NB4 (cell line): ENCODE measurements around the gene SYNE3.

Experiments used
- DNase-seq: peaks from one replicate; pipeline ENCODE4 v3.0.0; 2010; ENCODE audit warnings: low read depth
- H3K4me3 ChIP-seq: one replicate; pipeline ENCODE4 v1.5.1; 2011; ENCODE audit warnings: mild to moderate bottlenecking, low read depth, low read length, moderate library complexity
- MYC ChIP-seq: IDR thresholded peaks from 2 replicates; pipeline ENCODE4 v1.6.1; 2011; ENCODE audit warnings: low read depth, low read length
- POLR2A ChIP-seq: IDR thresholded peaks from 2 replicates; pipeline ENCODE4 v1.6.1; 2011; ENCODE audit warnings: mild to moderate bottlenecking; ENCODE audit not compliant: insufficient read length; ENCODE audit errors: extremely low read depth
- TF ChIP-seq, protein P1 (sequence below): IDR thresholded peaks from one replicate; pipeline ENCODE4 v1.5.1; 2012; ENCODE audit warnings: low read depth, low read length
- TF ChIP-seq, protein P2 (sequence below): IDR thresholded peaks from 2 replicates; pipeline ENCODE4 v1.6.1; 2011; ENCODE audit warnings: low read depth, low read length

The SYNE3 gene

DNA sequence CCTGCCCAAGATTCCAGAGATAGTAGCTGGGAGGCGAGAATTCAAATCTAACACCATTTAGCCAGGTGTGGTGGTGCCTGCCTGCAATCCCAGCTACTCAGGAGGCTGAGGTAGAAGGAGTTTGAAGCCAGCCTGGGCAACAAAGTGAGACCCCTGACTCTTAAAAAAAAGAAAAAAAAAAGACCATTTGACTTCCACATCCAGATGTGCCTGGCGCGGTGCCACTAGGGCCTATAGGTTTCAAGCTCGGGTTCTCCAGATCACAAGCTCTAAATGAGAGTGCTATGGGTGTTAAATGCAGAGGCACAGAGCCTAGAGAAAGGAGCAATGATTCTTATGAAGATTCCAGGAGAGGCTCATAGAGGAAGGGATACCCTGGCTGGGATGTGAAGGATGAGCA is 22.5 kb downstream of the SYNE3 start:
- H3K4me3 ChIP-seq: no peak overlapping the region
- TF ChIP-seq MYC: no peak
- no peak for TF ChIP-seq POLR2A
- no peak for DNase-seq

DNA sequence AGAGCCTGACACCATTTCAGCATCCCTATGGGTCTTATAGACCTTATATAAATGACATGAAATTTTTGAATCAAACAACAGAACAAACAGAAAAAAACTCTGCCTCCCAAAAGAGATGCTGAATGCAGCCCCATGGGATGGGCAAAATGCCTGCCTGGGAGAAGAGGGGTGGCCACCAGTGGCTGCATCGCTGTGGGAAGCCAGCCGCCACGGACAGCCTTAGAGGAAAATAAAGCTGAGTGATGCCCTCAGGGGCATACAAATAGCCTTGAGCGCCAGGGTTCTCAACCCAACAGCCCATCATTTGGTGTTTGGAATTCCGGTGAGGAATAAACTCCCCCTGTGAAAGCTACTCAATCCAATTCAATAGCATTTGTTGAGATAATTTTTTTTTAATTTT is 22.9 kb downstream of the SYNE3 start:
- no peak for DNase-seq
- no peak for TF ChIP-seq MYC
- TF ChIP-seq, protein P1, sequence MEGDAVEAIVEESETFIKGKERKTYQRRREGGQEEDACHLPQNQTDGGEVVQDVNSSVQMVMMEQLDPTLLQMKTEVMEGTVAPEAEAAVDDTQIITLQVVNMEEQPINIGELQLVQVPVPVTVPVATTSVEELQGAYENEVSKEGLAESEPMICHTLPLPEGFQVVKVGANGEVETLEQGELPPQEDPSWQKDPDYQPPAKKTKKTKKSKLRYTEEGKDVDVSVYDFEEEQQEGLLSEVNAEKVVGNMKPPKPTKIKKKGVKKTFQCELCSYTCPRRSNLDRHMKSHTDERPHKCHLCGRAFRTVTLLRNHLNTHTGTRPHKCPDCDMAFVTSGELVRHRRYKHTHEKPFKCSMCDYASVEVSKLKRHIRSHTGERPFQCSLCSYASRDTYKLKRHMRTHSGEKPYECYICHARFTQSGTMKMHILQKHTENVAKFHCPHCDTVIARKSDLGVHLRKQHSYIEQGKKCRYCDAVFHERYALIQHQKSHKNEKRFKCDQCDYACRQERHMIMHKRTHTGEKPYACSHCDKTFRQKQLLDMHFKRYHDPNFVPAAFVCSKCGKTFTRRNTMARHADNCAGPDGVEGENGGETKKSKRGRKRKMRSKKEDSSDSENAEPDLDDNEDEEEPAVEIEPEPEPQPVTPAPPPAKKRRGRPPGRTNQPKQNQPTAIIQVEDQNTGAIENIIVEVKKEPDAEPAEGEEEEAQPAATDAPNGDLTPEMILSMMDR: no peak
- TF ChIP-seq POLR2A: no peak
- no peak overlapping the region for H3K4me3 ChIP-seq

DNA sequence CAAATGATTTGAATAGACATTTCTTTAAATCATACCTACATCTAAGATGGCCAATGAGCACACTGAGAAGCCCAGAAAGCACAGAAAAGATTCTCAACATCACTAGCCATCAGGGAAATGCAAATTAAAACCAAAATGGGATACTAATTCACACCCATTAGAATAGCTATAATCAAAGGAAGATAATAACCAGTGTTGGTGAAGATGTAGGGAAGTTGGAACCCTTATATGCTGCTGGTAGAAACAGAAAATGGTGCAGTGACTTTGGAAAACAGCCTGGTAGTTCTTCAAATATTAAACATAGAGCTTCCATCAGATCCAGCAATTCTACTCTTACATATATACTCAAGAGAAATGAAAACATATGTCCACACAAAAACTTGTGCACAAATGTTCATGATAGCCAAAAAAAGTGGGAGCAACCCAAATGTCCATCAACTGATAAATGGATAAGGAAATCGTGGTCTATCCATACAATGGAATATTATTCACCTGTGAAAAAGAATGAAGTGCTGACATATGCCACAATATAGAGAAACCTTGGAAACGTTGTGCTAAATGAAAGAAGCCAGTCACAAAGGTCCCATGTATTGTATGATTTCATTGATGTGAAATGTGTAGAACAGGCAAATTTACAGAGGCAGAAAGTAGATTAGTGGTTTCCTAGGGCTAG is 24.4 kb downstream of the SYNE3 start:
- no peak for TF ChIP-seq MYC
- TF ChIP-seq, protein P2, sequence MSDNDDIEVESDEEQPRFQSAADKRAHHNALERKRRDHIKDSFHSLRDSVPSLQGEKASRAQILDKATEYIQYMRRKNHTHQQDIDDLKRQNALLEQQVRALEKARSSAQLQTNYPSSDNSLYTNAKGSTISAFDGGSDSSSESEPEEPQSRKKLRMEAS: no peak
- TF ChIP-seq, protein P1: no peak
- no peak for TF ChIP-seq POLR2A
- DNase-seq: no peak
- no peak overlapping the region for H3K4me3 ChIP-seq

DNA sequence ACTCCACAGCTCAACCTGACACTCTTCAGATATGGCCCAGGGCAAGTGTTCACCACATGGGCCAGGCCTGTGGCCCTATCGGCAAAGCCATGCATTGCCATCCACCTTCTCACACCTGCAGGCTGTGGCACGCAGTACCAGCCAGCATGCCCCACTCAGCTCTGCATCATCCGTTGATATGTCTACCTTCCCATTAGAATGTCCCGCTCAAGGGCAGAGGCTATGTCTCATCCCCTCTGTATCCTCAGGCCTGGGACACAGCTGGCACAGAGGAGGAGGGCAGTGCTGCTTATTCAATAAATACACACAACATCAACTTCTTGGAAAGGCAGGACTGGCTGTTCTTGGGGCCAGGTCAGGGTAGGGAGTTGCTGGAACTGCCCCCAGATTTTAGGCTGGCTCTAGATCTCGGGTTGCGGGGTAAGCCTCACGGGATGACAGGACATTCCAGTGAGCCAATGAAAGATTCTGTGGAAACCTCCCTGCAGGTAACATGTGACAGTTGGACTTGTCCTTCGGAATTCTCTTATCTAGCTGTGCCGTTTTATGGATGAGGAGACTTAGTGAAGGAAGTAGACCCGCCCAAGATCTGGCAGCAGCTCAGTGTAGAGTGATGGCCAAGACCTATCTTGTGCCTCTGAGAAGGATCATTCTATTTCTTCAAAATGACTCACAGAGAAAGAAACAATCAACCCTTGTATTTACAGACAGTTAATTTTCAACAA is 25.6 kb downstream of the SYNE3 start:
- no peak overlapping the region for H3K4me3 ChIP-seq
- TF ChIP-seq, protein P1: no peak
- TF ChIP-seq MYC (no peak), POLR2A (no peak)
- TF ChIP-seq, protein P2: no peak
- no peak for DNase-seq

DNA sequence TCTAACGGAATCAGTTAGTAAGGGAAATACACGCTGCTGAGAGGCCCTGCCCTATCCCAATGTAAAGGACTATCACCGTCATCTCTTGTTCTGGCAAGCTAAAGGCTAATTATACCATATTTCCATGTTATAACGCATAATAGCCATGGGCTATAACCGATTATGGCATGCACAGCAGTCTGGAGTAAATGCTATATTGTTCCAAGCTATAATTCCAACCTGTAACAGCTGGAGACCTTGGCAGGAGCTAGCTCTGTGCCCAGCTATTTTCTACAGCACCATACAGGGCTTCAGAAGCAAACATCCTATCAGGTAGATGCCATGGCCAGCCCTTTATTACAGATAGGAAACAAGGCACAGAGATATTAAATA is 26.3 kb downstream of the SYNE3 start:
- TF ChIP-seq, protein P2: no peak
- no peak for TF ChIP-seq POLR2A
- TF ChIP-seq, protein P1: no peak
- TF ChIP-seq MYC: no peak
- H3K4me3 ChIP-seq: no peak overlapping the region
- no peak for DNase-seq

DNA sequence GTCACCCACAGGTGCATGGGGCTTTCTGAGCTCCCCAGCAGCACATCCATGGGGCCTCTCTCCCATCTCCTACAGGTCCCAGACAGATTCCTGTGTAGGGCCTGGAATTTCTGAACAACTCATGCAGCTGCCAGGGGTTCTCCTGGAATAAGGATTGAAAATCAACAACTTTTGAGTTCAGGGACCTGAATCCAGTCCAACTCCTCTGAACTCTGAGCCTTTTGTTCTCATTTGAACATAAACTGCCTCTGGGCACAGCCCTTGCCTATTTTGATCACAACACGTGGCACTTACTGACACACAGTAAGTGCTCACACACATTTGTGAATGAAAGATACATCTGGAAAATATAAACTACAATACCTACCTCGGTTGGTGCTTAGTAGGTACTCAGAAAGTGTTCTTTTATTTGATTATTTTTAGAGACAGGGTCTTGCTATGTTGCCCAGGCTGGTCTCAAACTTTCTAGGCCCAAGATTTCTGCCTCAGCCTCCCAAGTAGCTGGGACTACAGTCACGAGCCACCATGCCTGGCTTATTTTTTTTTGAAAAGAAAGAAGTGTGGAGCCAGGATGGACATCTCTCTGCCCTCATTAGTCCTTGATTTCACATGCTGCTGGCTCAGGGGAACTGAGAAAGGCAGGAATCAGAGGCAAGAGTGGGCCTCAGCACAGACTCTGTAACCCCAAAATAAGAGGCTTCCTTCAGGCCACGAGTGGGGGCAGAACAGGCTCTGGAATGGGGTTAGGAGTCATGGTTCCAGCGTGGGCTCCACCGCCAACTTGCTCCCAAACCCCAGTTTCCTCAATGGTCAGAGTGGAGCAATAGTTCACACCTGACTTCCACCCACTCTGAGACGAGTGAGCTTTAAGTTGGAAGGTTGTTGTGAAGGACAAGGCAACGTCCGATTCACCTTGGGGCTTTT is 27.0 kb downstream of the SYNE3 start:
- no peak overlapping the region for H3K4me3 ChIP-seq
- DNase-seq: no peak
- TF ChIP-seq POLR2A (no peak), MYC (no peak)
- TF ChIP-seq, protein P1: no peak
- TF ChIP-seq, protein P2: no peak
